GM18870 (cell line): ENCODE results near the gene CHCHD4.

Source experiments
- ATAC-seq: cut with Tn5 transposase; IDR thresholded peaks from one replicate; pipeline ENCODE4 v1.9.1; 2021; ENCODE audit warnings: moderate library complexity; ENCODE audit not compliant: unreplicated experiment

CHCHD4 gene

DNA sequence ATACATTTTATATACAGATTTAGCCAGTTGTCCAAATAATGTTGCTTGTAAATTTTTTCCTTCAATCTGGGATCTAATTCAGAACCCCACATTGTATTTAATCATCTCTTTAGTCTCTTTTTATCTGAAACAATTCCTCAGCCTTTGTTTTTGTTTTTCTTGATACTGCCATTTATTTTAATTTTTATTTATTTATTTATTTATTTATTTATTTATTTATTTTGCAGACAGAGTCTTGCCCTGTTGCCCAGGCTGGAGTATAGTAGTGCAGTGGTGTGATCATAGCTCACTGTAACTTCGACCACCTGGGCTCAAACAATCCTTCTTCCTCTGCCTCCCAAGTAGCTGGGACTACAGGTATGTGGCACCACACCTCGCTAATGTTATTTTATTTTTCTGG lies 61.5 kb downstream of the CHCHD4 start:
- no peak for ATAC-seq
